Glutamatergic neuron (in vitro differentiated cells): ENCODE measurements around the gene PAMR1. TPM values are rescaled to one million over a fixed set of nuclear protein-coding genes. Genes with fewer than 3 reads are reported as not detected.

ENCODE experiments used
- DNase-seq: peaks from one replicate; pipeline ENCODE4 v3.0.0; 2022
- H3K27ac Mint-ChIP-seq: one replicate; pipeline ENCODE4 v1.8.0; 2020; ENCODE audit warnings: mild to moderate bottlenecking, mixed read lengths, inconsistent platforms; ENCODE audit not compliant: unreplicated experiment
- H3K27me3 Mint-ChIP-seq: one replicate; pipeline ENCODE4 v1.8.0; 2020; ENCODE audit warnings: mild to moderate bottlenecking, moderate library complexity, mixed read lengths, inconsistent platforms; ENCODE audit not compliant: unreplicated experiment
- H3K36me3 Mint-ChIP-seq: one replicate; pipeline ENCODE4 v1.8.0; 2020; ENCODE audit warnings: mild to moderate bottlenecking, mixed read lengths, inconsistent platforms; ENCODE audit not compliant: unreplicated experiment
- H3K4me1 Mint-ChIP-seq: one replicate; pipeline ENCODE4 v1.8.0; 2020; ENCODE audit warnings: mild to moderate bottlenecking, low read depth, mixed read lengths, inconsistent platforms; ENCODE audit not compliant: unreplicated experiment
- H3K4me3 Mint-ChIP-seq: one replicate; pipeline ENCODE4 v1.8.0; 2020; ENCODE audit warnings: mild to moderate bottlenecking, mixed read lengths, inconsistent platforms; ENCODE audit not compliant: unreplicated experiment
- H3K9me3 Mint-ChIP-seq: one replicate; pipeline ENCODE4 v1.8.0; 2020; ENCODE audit warnings: mild to moderate bottlenecking, moderate library complexity, mixed read lengths, inconsistent platforms; ENCODE audit not compliant: unreplicated experiment
- total RNA-seq: library from RNA; stranded (reverse); fragmentation: NEBNext Ultra II Directional; extraction: Animal tissue kit (Norgen Biotek cat#: 25700); gene quantifications from one replicate; pipeline ENCODE4 v1.2.1, GENCODE V29; 2021; ENCODE audit not compliant: unreplicated experiment
- TF ChIP-seq, protein P1 (sequence below): fragments of 200-600 bp; sonication (generic); IDR thresholded peaks from one replicate; pipeline ENCODE4 v1.5.0; 2021; ENCODE audit not compliant: partially characterized antibody, unreplicated experiment

Gene PAMR1
- total RNA-seq, 1 donor from 2014 or later = 10.6 TPM

DNA sequence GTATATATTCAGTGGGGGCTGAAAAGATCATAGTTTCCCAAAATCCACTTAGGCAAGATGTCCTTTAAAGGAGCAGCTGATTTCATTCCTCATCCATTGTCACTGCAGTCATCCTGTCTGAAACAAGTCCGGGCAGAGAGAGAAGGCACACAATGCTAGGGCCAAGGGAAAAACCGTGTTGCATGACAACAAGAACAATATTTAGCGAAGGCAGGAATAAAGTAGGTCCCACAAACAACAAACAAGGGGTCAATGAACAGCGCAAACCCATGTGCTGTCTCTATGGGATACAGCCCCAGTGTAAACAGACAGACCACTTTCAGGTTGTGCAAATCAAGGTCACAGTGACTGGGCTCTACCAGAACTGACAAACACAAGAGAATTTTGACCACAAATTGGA is 9.0 kb downstream of the PAMR1 start:
- Mint-ChIP-seq H3K36me3 (no peaks in the 10 kb centered on the region), H3K4me3 (no peak overlapping the region), H3K9me3 (no peaks in the 10 kb centered on the region), H3K27me3 (no peaks in the 10 kb centered on the region), H3K27ac (no peak overlapping the region), H3K4me1 (peaks cover 15% of the 10 kb centered on the region)
- TF ChIP-seq, protein P1, sequence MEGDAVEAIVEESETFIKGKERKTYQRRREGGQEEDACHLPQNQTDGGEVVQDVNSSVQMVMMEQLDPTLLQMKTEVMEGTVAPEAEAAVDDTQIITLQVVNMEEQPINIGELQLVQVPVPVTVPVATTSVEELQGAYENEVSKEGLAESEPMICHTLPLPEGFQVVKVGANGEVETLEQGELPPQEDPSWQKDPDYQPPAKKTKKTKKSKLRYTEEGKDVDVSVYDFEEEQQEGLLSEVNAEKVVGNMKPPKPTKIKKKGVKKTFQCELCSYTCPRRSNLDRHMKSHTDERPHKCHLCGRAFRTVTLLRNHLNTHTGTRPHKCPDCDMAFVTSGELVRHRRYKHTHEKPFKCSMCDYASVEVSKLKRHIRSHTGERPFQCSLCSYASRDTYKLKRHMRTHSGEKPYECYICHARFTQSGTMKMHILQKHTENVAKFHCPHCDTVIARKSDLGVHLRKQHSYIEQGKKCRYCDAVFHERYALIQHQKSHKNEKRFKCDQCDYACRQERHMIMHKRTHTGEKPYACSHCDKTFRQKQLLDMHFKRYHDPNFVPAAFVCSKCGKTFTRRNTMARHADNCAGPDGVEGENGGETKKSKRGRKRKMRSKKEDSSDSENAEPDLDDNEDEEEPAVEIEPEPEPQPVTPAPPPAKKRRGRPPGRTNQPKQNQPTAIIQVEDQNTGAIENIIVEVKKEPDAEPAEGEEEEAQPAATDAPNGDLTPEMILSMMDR = no peak
- DNase-seq = no peak

DNA sequence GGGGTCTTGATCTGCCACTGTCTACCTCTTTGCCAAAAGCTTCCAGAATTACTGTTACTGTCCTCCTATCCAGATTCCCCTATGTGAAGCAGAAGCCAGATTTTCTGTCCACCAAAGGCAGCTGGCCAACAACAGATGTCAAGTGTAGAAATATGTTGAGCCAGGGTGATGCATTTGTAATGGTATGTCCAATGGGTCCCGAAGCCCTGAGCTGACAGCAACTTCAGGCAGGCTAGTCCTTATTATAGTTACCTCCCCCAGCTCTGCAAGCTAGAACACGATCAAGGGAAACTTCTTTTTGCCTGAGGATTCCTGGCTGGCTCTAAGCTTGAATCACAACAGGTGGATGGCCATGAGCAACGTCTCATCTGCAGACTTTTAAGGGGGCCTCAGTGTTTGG is 10.2 kb downstream of the PAMR1 start:
- H3K27me3 Mint-ChIP-seq = no peaks in the 10 kb centered on the region
- DNase-seq = no peak
- H3K4me1 Mint-ChIP-seq = peaks cover 19% of the 10 kb centered on the region
- H3K27ac Mint-ChIP-seq = no peak overlapping the region
- H3K4me3 Mint-ChIP-seq = no peak overlapping the region
- TF ChIP-seq, protein P1 = no peak
- no peaks in the 10 kb centered on the region for H3K36me3 Mint-ChIP-seq
- H3K9me3 Mint-ChIP-seq = no peaks in the 10 kb centered on the region

DNA sequence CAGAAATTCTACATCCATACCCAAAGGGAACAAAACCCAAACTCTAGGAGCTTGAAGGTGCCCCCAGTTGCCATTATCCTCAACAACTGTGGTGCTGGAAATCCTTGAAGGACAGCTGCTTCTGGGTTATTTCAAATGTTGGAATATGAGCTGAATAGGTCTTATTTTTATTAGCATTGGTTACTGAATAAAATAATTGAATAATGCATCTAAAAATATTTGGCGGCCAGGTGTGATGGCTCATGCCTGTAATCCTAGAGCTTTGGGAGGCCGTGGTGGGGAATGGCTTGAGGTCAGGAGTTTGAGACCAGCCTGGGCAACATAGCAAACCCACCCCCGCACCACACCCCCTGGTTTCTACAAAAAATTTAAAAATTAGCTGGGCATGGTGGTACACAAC is 10.9 kb downstream of the PAMR1 start:
- Mint-ChIP-seq H3K27me3 (no peaks in the 10 kb centered on the region), H3K4me3 (no peak overlapping the region), H3K9me3 (no peaks in the 10 kb centered on the region), H3K27ac (no peak overlapping the region), H3K4me1 (peaks cover 19% of the 10 kb centered on the region), H3K36me3 (no peaks in the 10 kb centered on the region)
- DNase-seq = no peak
- TF ChIP-seq, protein P1 = no peak

DNA sequence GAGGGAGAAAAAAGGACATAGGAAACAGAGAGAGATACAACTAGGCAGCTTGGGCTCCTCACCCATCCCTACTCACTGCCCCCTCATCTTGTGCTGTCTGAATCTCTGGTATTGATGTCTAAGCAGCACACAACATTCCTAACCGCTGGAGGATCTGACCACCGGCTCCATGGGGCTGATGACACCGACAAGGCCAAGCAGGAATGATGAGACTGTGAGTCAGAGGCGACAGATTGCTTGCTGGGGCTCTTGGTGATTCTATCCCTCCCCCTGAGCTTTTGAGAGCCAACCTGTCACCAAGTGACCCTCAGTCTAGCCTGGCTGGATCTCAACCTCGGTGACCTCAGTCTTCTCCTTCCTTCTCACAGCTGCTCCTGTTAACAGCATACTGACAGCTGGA is 13.8 kb downstream of the PAMR1 start:
- Mint-ChIP-seq H3K36me3 (no peaks in the 10 kb centered on the region), H3K27ac (peak overlapping the region; percentile 65), H3K27me3 (no peaks in the 10 kb centered on the region), H3K4me1 (peaks cover 19% of the 10 kb centered on the region), H3K4me3 (no peak overlapping the region), H3K9me3 (peaks cover 3% of the 10 kb centered on the region)
- peak; percentile 30 for DNase-seq
- TF ChIP-seq, protein P1 = no peak

DNA sequence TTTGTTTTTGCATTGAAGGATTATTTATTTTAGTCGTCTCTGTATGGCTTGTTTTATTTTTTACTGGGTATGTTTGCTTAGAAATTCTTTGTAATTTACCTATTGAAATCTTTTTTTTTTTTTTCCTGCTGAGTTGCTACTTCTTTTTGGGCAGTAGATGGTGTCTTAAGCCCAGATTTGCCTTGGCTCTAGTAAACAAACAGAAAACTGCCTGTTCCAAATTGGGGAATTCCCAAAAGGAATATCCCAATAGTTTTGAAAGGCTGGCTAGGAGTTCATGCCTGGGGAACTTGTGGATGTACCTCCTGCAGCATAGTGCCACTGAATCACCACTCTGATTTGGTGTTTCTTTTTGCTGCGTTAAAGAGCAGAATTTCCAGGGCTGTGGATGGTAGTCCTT is 17.7 kb downstream of the PAMR1 start:
- peaks cover 4% of the 10 kb centered on the region for H3K36me3 Mint-ChIP-seq
- H3K27ac Mint-ChIP-seq = no peak overlapping the region
- no peak overlapping the region for H3K4me3 Mint-ChIP-seq
- peaks cover 12% of the 10 kb centered on the region for H3K4me1 Mint-ChIP-seq
- TF ChIP-seq, protein P1 = no peak
- DNase-seq = no peak
- H3K9me3 Mint-ChIP-seq = peaks cover 3% of the 10 kb centered on the region
- H3K27me3 Mint-ChIP-seq = peaks cover 2% of the 10 kb centered on the region
